HL-60 (cell line): ENCODE data around the gene KLF3.

Experiments used
- DNase-seq, 2 experiments: peaks; one replicate each; pipeline ENCODE4 v3.0.0-alpha.2; 2010 to 2020; ENCODE audit warnings: low read depth in 1 of 2, low spot score in 1 of 2
- H3K27ac ChIP-seq: fragments of 250-450 bp; sonication (Bioruptor Pico); replicated peaks from 2 replicates; pipeline ENCODE4 v1.5.1; 2020; ENCODE audit warnings: mild to moderate bottlenecking, moderate library complexity
- H3K27me3 ChIP-seq: fragments of 250-450 bp; sonication (Bioruptor Pico); 2 replicates; pipeline ENCODE4 v1.5.1; 2021; ENCODE audit warnings: mild to moderate bottlenecking, moderate library complexity; ENCODE audit not compliant: insufficient read depth, poor library complexity, severe bottlenecking
- H3K4me3 ChIP-seq: replicated peaks from 2 replicates; pipeline ENCODE4 v1.5.1; 2011; ENCODE audit warnings: mild to moderate bottlenecking, control low read depth, low read length; ENCODE audit not compliant: insufficient read depth
- GABPA ChIP-seq: IDR thresholded peaks from 2 replicates; pipeline ENCODE4 v1.6.1; 2012; ENCODE audit warnings: low read depth
- POLR2AphosphoS5 ChIP-seq: IDR thresholded peaks from 2 replicates; pipeline ENCODE4 v1.6.1; 2012; ENCODE audit warnings: low read depth
- SPI1 ChIP-seq: IDR thresholded peaks from 2 replicates; pipeline ENCODE4 v1.6.1; 2012; ENCODE audit warnings: low read depth, mild to moderate bottlenecking, borderline replicate concordance
- TF ChIP-seq, protein P1 (sequence below): IDR thresholded peaks from 2 replicates; pipeline ENCODE4 v1.6.1; 2012; ENCODE audit warnings: low read depth; ENCODE audit not compliant: insufficient replicate concordance
- TF ChIP-seq, protein P2 (sequence below): IDR thresholded peaks from one replicate; pipeline ENCODE4 v1.5.1; 2011; ENCODE audit warnings: low read length, control low read depth, inconsistent platforms; ENCODE audit not compliant: insufficient read depth

Gene KLF3

DNA sequence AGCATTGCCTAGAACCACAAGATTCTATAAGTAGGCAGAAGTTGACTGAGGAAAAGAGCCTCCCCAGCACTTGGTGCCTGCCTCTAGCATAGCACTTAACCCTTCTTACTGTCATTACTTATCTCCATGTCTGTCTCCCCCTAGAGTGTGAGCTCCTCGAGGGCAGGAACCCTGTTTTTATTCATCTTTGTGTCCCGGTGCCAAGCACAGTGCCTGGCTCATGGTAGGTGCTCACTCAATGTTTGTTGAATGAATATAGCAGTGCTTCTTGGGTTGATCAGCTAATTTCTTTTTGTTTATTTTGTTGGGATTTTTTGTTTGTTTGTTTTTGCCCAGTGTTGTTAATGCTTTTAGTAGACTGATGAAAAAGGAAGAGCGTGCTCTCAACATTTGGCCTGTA is 30.3 kb downstream of the KLF3 start:
- TF ChIP-seq POLR2AphosphoS5 (no peak), GABPA (no peak), SPI1 (no peak)
- TF ChIP-seq, protein P1, sequence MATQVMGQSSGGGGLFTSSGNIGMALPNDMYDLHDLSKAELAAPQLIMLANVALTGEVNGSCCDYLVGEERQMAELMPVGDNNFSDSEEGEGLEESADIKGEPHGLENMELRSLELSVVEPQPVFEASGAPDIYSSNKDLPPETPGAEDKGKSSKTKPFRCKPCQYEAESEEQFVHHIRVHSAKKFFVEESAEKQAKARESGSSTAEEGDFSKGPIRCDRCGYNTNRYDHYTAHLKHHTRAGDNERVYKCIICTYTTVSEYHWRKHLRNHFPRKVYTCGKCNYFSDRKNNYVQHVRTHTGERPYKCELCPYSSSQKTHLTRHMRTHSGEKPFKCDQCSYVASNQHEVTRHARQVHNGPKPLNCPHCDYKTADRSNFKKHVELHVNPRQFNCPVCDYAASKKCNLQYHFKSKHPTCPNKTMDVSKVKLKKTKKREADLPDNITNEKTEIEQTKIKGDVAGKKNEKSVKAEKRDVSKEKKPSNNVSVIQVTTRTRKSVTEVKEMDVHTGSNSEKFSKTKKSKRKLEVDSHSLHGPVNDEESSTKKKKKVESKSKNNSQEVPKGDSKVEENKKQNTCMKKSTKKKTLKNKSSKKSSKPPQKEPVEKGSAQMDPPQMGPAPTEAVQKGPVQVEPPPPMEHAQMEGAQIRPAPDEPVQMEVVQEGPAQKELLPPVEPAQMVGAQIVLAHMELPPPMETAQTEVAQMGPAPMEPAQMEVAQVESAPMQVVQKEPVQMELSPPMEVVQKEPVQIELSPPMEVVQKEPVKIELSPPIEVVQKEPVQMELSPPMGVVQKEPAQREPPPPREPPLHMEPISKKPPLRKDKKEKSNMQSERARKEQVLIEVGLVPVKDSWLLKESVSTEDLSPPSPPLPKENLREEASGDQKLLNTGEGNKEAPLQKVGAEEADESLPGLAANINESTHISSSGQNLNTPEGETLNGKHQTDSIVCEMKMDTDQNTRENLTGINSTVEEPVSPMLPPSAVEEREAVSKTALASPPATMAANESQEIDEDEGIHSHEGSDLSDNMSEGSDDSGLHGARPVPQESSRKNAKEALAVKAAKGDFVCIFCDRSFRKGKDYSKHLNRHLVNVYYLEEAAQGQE, result no peak
- TF ChIP-seq, protein P2, sequence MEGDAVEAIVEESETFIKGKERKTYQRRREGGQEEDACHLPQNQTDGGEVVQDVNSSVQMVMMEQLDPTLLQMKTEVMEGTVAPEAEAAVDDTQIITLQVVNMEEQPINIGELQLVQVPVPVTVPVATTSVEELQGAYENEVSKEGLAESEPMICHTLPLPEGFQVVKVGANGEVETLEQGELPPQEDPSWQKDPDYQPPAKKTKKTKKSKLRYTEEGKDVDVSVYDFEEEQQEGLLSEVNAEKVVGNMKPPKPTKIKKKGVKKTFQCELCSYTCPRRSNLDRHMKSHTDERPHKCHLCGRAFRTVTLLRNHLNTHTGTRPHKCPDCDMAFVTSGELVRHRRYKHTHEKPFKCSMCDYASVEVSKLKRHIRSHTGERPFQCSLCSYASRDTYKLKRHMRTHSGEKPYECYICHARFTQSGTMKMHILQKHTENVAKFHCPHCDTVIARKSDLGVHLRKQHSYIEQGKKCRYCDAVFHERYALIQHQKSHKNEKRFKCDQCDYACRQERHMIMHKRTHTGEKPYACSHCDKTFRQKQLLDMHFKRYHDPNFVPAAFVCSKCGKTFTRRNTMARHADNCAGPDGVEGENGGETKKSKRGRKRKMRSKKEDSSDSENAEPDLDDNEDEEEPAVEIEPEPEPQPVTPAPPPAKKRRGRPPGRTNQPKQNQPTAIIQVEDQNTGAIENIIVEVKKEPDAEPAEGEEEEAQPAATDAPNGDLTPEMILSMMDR, result no peak
- H3K4me3 ChIP-seq, result no peak overlapping the region

DNA sequence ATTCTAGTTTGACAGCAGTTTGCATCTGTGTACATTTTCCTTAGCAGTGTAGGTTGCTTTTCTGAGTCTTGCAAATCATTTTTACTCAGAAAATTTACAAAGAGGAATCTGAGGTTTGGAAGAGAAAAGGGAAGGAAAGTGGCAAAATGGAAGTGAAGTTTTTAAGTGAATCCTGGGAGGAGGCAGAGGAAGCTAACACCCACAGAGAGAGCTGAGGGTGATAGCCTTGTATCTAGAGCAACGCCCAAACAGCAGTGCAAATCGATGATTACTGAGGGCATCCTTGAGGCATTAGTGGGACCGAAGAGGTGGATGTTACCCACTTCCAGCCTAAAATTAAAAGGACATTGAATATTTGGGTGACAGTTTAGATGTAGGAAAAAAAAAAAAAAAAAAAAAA is 31.8 kb downstream of the KLF3 start:
- no peak overlapping the region for H3K27ac ChIP-seq
- no peaks in the 10 kb centered on the region for H3K27me3 ChIP-seq
- DNase-seq, result no peak
- H3K4me3 ChIP-seq, result no peak overlapping the region
- TF ChIP-seq, protein P2, result no peak
- TF ChIP-seq POLR2AphosphoS5 (no peak), GABPA (no peak), SPI1 (no peak)
- TF ChIP-seq, protein P1, result no peak

More for the DNA sequence above, 30.3 kb downstream of the KLF3 start:
- no peaks in the 10 kb centered on the region for H3K27me3 ChIP-seq
- no peak overlapping the region for H3K27ac ChIP-seq
- DNase-seq, result no peak

DNA sequence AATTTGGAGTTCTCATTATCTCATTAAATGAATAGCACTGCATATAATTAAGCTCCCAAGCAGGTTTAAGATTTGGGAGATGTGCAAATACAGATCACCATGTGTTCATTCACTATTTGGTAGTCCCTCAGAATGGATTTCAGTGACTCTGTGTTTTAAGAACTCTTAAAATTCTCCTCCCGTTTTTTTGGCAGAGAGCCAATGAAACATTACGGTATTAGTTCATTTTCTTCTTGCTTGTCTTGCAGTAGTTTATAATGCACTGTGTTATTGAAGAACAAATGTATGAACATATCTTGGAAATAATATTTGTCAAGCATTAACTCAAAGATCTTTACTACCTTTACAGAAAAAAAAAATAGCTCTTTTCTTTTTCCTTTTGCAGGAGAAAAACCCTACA is 32.7 kb downstream of the KLF3 start:
- TF ChIP-seq GABPA (no peak), POLR2AphosphoS5 (no peak), SPI1 (no peak)
- TF ChIP-seq, protein P1, result no peak
- TF ChIP-seq, protein P2, result no peak

More for the DNA sequence above, 32.7 kb downstream of the KLF3 start:
- Histone ChIP-seq H3K27ac (no peak overlapping the region), H3K4me3 (no peak overlapping the region), H3K27me3 (no peaks in the 10 kb centered on the region)
- no peak for DNase-seq
